AG04449 (cell line): ENCODE measurements around the gene TAF10.

Experiments
- CTCF ChIA-PET: fragments of 350-600 bp; formaldehyde crosslinking; extraction: SDS; loops from one replicate; lab custom pipeline; 2021; ENCODE audit warnings: antibody characterized with exemption; lab: Yijun Ruan, JAX
- POLR2A ChIA-PET: fragments of 400-600, 350-600 bp; formaldehyde crosslinking; extraction: SDS; loops from one replicate; lab custom pipeline; 2020; ENCODE audit warnings: antibody characterized with exemption, inconsistent platforms; lab: Yijun Ruan, JAX
- DNase-seq: peaks from one replicate; pipeline ENCODE4 v3.0.0-alpha.2; 2010; ENCODE audit warnings: low read depth, low spot score
- H3K4me3 ChIP-seq: 2 replicates; pipeline ENCODE4 v1.5.1; 2011; ENCODE audit warnings: low read depth, mild to moderate bottlenecking, control low read depth, low read length
- CTCF ChIP-seq: IDR thresholded peaks from one replicate; pipeline ENCODE4 v1.5.1; 2011; ENCODE audit warnings: mild to moderate bottlenecking, moderate library complexity, low read length, control low read depth, inconsistent platforms; ENCODE audit not compliant: insufficient read depth; ENCODE audit errors: missing control alignments

The TAF10 gene

DNA sequence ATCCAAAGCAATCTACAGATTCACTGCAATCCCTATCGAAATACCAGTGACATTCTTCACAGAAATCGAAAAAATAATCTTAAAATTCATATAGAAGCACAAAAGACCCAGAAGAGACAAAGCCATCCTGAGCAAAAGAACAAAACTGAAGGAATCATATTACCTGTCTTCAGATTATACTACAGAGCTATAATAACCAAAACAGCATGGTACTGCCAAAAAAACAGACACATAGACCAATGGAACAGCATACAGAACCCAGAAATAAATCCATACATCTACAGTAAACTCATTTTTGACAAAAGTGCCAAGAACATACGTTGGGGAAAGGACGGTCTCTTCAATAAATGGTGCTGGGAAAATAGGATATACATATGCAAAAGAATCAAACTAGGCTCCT lies 27.5 kb downstream of the TAF10 start:
- CTCF ChIA-PET = no interaction called here
- no peak for TF ChIP-seq CTCF
- POLR2A ChIA-PET = no interaction called here
- H3K4me3 ChIP-seq = no peak overlapping the region
- no peak for DNase-seq

DNA sequence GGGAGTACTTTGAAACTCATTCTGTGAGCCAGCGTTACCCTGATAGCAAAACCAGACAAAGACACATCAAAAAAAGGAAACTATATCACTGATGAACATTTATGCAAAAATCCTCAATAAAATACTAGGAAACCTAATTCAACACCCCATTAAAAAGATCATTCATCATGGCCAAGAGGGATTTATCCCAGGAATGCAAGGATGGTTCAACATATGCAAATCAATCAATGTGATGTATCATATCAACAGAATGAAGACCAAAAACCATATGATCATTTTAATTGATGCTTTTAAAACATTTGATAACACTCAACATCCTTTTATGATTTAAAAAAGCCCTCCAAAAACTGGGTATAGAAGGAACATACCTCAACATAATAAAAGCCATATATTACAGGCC lies 28.4 kb downstream of the TAF10 start:
- TF ChIP-seq CTCF = no peak
- CTCF ChIA-PET = interaction anchor here (1.2 kb wide), 1 partner anchor 15 kb away, joined by 3 read pairs; no protein-coding TSS in a partner anchor
- DNase-seq = no peak
- no peak overlapping the region for H3K4me3 ChIP-seq
- POLR2A ChIA-PET = no interaction called here

DNA sequence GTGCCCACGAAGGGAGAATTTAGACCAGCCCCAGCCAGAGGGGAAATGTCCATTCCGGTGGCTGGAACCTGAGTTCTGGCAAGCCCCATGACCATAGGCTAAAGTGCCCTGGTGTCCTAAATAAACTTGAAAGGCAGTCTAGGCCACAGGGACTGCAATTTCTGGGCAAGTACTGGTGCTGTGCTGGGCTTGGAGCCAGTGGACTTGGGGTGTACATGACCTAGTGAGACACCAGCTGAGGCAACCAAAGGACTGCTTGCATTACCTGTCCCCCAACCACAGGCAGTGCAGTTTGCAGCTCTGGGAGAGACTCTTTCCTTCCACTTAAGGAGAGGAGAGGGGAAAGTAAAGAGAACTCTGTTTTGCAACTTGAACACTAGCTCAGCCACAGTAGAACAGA lies 32.3 kb downstream of the TAF10 start:
- ChIA-PET CTCF (interaction anchor here (0.9 to 1.0 kb wide), 3 partner anchors 15 to 200 kb away, joined by 3 to 4 read pairs (median 3); no protein-coding TSS in a partner anchor), POLR2A (no interaction called here)
- no peak overlapping the region for H3K4me3 ChIP-seq
- TF ChIP-seq CTCF = no peak
- DNase-seq = no peak

DNA sequence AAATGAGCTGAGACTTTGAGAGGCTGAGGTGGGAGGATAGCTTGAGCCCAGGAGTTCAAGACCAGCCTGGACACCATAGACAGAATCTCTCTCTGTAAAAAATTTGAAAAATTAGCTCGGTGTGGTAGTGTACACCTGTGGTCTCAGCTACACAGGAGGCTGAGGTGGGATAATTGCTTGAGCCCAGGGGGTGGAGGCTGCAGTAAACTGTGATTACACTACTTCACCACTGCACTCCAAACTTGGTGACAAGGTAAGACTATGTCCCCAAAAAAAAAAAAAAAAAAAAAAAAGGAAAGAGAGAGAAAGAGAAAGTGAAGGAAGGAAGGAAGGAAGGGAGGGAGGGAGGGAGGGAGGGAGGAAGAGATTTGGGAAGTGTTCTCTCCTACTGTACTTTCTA lies 33.9 kb downstream of the TAF10 start:
- TF ChIP-seq CTCF = no peak
- no peak overlapping the region for H3K4me3 ChIP-seq
- POLR2A ChIA-PET = no interaction called here
- CTCF ChIA-PET = interaction anchor here (0.9 to 1.1 kb wide), 2 partner anchors 18 to 199 kb away, joined by 3 to 4 read pairs; no protein-coding TSS in a partner anchor
- DNase-seq = no peak

GRCh38 chr11:6576471-6577373 lies 35.3 kb downstream of the TAF10 start:
- no peak for DNase-seq
- ChIA-PET CTCF (interaction anchor here (1.1 kb wide), 1 partner anchor 20 kb away, joined by 3 read pairs; no protein-coding TSS in a partner anchor), POLR2A (interaction anchor here (1.5 kb wide), 1 partner anchor 35 kb away, joined by 5 read pairs; the partner anchor contains the start of gene TAF10)
- no peak for TF ChIP-seq CTCF
- H3K4me3 ChIP-seq = no peak overlapping the region
